ENCODE data around the gene KCTD1.

KCTD1 gene

GRCh38 chr18:26457195-26457594, 91.2 kb downstream of the KCTD1 start:
- H3K9me3 ChIP-seq (ENCODE audit: control insufficient read depth, low read length): no peaks in the 10 kb centered on the region
- no peak overlapping the region for H3K9ac ChIP-seq (ENCODE audit: low read length)
- no peaks in the 10 kb centered on the region for H3K27me3 ChIP-seq (ENCODE audit: control insufficient read depth, insufficient read depth, low read length)
- no peaks in the 10 kb centered on the region for H3K36me3 ChIP-seq (ENCODE audit: control insufficient read depth, insufficient read depth, low read length)
- peaks cover 28% of the 10 kb centered on the region for H3K4me1 ChIP-seq (ENCODE audit: control insufficient read depth, insufficient read depth, low read length)
- no peak overlapping the region for H3K4me3 ChIP-seq (ENCODE audit: low read length)

- no peak overlapping the region for H3K9ac ChIP-seq (ENCODE audit: low read length)
- no peaks in the 10 kb centered on the region for H3K9me3 ChIP-seq (ENCODE audit: control insufficient read depth, low read length)
- peaks cover 19% of the 10 kb centered on the region for H3K4me1 ChIP-seq (ENCODE audit: control insufficient read depth, insufficient read depth, low read length)
- no peak overlapping the region for H3K4me3 ChIP-seq (ENCODE audit: low read length)
- no peaks in the 10 kb centered on the region for H3K27me3 ChIP-seq (ENCODE audit: control insufficient read depth, insufficient read depth, low read length)
- H3K36me3 ChIP-seq (ENCODE audit: control insufficient read depth, insufficient read depth, low read length): no peaks in the 10 kb centered on the region
These were observed 92.3 kb downstream of the KCTD1 start for GRCh38 chr18:26456070-26456491.

GRCh38 chr18:26455639-26456038, 92.7 kb downstream of the KCTD1 start:
- H3K27me3 ChIP-seq (ENCODE audit: control insufficient read depth, insufficient read depth, low read length): no peaks in the 10 kb centered on the region
- no peaks in the 10 kb centered on the region for H3K36me3 ChIP-seq (ENCODE audit: control insufficient read depth, insufficient read depth, low read length)
- H3K9ac ChIP-seq (ENCODE audit: low read length): no peak overlapping the region
- no peak overlapping the region for H3K4me3 ChIP-seq (ENCODE audit: low read length)
- no peaks in the 10 kb centered on the region for H3K9me3 ChIP-seq (ENCODE audit: control insufficient read depth, low read length)
- H3K4me1 ChIP-seq (ENCODE audit: control insufficient read depth, insufficient read depth, low read length): peaks cover 14% of the 10 kb centered on the region

GRCh38 chr18:26454616-26455015, 93.7 kb downstream of the KCTD1 start:
- peaks cover 6% of the 10 kb centered on the region for H3K4me1 ChIP-seq (ENCODE audit: control insufficient read depth, insufficient read depth, low read length)
- no peaks in the 10 kb centered on the region for H3K9me3 ChIP-seq (ENCODE audit: control insufficient read depth, low read length)
- no peaks in the 10 kb centered on the region for H3K27me3 ChIP-seq (ENCODE audit: control insufficient read depth, insufficient read depth, low read length)
- H3K4me3 ChIP-seq (ENCODE audit: low read length): no peak overlapping the region
- no peak overlapping the region for H3K9ac ChIP-seq (ENCODE audit: low read length)
- no peaks in the 10 kb centered on the region for H3K36me3 ChIP-seq (ENCODE audit: control insufficient read depth, insufficient read depth, low read length)

- no peaks in the 10 kb centered on the region for H3K27me3 ChIP-seq (ENCODE audit: control insufficient read depth, insufficient read depth, low read length)
- H3K4me1 ChIP-seq (ENCODE audit: control insufficient read depth, insufficient read depth, low read length): peaks cover 6% of the 10 kb centered on the region
- no peaks in the 10 kb centered on the region for H3K9me3 ChIP-seq (ENCODE audit: control insufficient read depth, low read length)
- no peak overlapping the region for H3K4me3 ChIP-seq (ENCODE audit: low read length)
- H3K9ac ChIP-seq (ENCODE audit: low read length): no peak overlapping the region
- no peaks in the 10 kb centered on the region for H3K36me3 ChIP-seq (ENCODE audit: control insufficient read depth, insufficient read depth, low read length)
These were observed 94.2 kb downstream of the KCTD1 start for GRCh38 chr18:26454192-26454591.

GRCh38 chr18:26453386-26453901, 94.9 kb downstream of the KCTD1 start:
- no peaks in the 10 kb centered on the region for H3K36me3 ChIP-seq (ENCODE audit: control insufficient read depth, insufficient read depth, low read length)
- no peak overlapping the region for H3K9ac ChIP-seq (ENCODE audit: low read length)
- H3K4me1 ChIP-seq (ENCODE audit: control insufficient read depth, insufficient read depth, low read length): peaks cover 6% of the 10 kb centered on the region
- no peak overlapping the region for H3K4me3 ChIP-seq (ENCODE audit: low read length)
- no peaks in the 10 kb centered on the region for H3K9me3 ChIP-seq (ENCODE audit: control insufficient read depth, low read length)
- no peaks in the 10 kb centered on the region for H3K27me3 ChIP-seq (ENCODE audit: control insufficient read depth, insufficient read depth, low read length)

- peaks cover 1% of the 10 kb centered on the region for H3K4me1 ChIP-seq (ENCODE audit: control insufficient read depth, insufficient read depth, low read length)
- no peaks in the 10 kb centered on the region for H3K27me3 ChIP-seq (ENCODE audit: control insufficient read depth, insufficient read depth, low read length)
- no peaks in the 10 kb centered on the region for H3K36me3 ChIP-seq (ENCODE audit: control insufficient read depth, insufficient read depth, low read length)
- no peaks in the 10 kb centered on the region for H3K9me3 ChIP-seq (ENCODE audit: control insufficient read depth, low read length)
- no peak overlapping the region for H3K9ac ChIP-seq (ENCODE audit: low read length)
- no peak overlapping the region for H3K4me3 ChIP-seq (ENCODE audit: low read length)
These were observed 97.2 kb downstream of the KCTD1 start for GRCh38 chr18:26450989-26451682.

- no peaks in the 10 kb centered on the region for H3K4me1 ChIP-seq (ENCODE audit: control insufficient read depth, insufficient read depth, low read length)
- no peaks in the 10 kb centered on the region for H3K36me3 ChIP-seq (ENCODE audit: control insufficient read depth, insufficient read depth, low read length)
- no peaks in the 10 kb centered on the region for H3K27me3 ChIP-seq (ENCODE audit: control insufficient read depth, insufficient read depth, low read length)
- no peak overlapping the region for H3K9ac ChIP-seq (ENCODE audit: low read length)
- H3K4me3 ChIP-seq (ENCODE audit: low read length): no peak overlapping the region
- H3K9me3 ChIP-seq (ENCODE audit: control insufficient read depth, low read length): no peaks in the 10 kb centered on the region
These were observed 99.6 kb downstream of the KCTD1 start for GRCh38 chr18:26448714-26449159.

GRCh38 chr18:26443853-26444252, 104.5 kb downstream of the KCTD1 start:
- no peaks in the 10 kb centered on the region for H3K36me3 ChIP-seq (ENCODE audit: control insufficient read depth, insufficient read depth, low read length)
- H3K9ac ChIP-seq (ENCODE audit: low read length): no peak overlapping the region
- no peak overlapping the region for H3K4me3 ChIP-seq (ENCODE audit: low read length)
- H3K9me3 ChIP-seq (ENCODE audit: control insufficient read depth, low read length): no peaks in the 10 kb centered on the region
- H3K4me1 ChIP-seq (ENCODE audit: control insufficient read depth, insufficient read depth, low read length): no peaks in the 10 kb centered on the region
- H3K27me3 ChIP-seq (ENCODE audit: control insufficient read depth, insufficient read depth, low read length): no peaks in the 10 kb centered on the region

GRCh38 chr18:26442126-26442525, 106.2 kb downstream of the KCTD1 start:
- H3K9me3 ChIP-seq (ENCODE audit: control insufficient read depth, low read length): no peaks in the 10 kb centered on the region
- no peaks in the 10 kb centered on the region for H3K27me3 ChIP-seq (ENCODE audit: control insufficient read depth, insufficient read depth, low read length)
- no peak overlapping the region for H3K9ac ChIP-seq (ENCODE audit: low read length)
- no peak overlapping the region for H3K4me3 ChIP-seq (ENCODE audit: low read length)
- no peaks in the 10 kb centered on the region for H3K36me3 ChIP-seq (ENCODE audit: control insufficient read depth, insufficient read depth, low read length)
- H3K4me1 ChIP-seq (ENCODE audit: control insufficient read depth, insufficient read depth, low read length): no peaks in the 10 kb centered on the region

- H3K9me3 ChIP-seq (ENCODE audit: control insufficient read depth, low read length): no peaks in the 10 kb centered on the region
- no peak overlapping the region for H3K4me3 ChIP-seq (ENCODE audit: low read length)
- no peaks in the 10 kb centered on the region for H3K36me3 ChIP-seq (ENCODE audit: control insufficient read depth, insufficient read depth, low read length)
- H3K4me1 ChIP-seq (ENCODE audit: control insufficient read depth, insufficient read depth, low read length): peaks cover 6% of the 10 kb centered on the region
- H3K9ac ChIP-seq (ENCODE audit: low read length): no peak overlapping the region
- no peaks in the 10 kb centered on the region for H3K27me3 ChIP-seq (ENCODE audit: control insufficient read depth, insufficient read depth, low read length)
These were observed 107.7 kb downstream of the KCTD1 start for GRCh38 chr18:26440644-26441043.

GRCh38 chr18:26439537-26439936, 108.8 kb downstream of the KCTD1 start:
- Histone ChIP-seq H3K4me1 (ENCODE audit: control insufficient read depth, insufficient read depth, low read length) (peaks cover 11% of the 10 kb centered on the region), H3K36me3 (ENCODE audit: control insufficient read depth, insufficient read depth, low read length) (no peaks in the 10 kb centered on the region), H3K9ac (ENCODE audit: low read length) (no peak overlapping the region), H3K9me3 (ENCODE audit: control insufficient read depth, low read length) (no peaks in the 10 kb centered on the region), H3K27me3 (ENCODE audit: control insufficient read depth, insufficient read depth, low read length) (no peaks in the 10 kb centered on the region), H3K4me3 (ENCODE audit: low read length) (no peak overlapping the region)

Measured in mucosa of stomach (tissue), 1 donor.